Thoracic aorta (tissue), 2 donors: ENCODE measurements around the gene DNAJC1. TPM values are rescaled to one million over a fixed set of nuclear protein-coding genes. Genes with fewer than 3 reads are reported as not detected.

Experiments used
- ATAC-seq: fragments of 150-250 bp; one replicate; pipeline ENCODE4 v1.8.0; 2017; ENCODE audit warnings: low read depth; ENCODE audit not compliant: insufficient number of reproducible peaks, low FRiP score
- DNase-seq: peaks from one replicate; pipeline ENCODE4 v3.0.0-alpha.2; 2020; ENCODE audit warnings: low spot score
- H3K27ac ChIP-seq, 2 donors: fragments of 200-600 bp; sonication (generic); 1 replicate in 1 of 2; 2 replicates in 1 of 2; pipeline ENCODE4 v1.5.1; 2016; ENCODE audit warnings: mild to moderate bottlenecking in 2 of 2, moderate library complexity in 2 of 2
- H3K27me3 ChIP-seq: fragments of 200-600 bp; sonication (generic); replicated peaks from 2 replicates; pipeline ENCODE4 v1.6.0; 2016; ENCODE audit warnings: mild to moderate bottlenecking; ENCODE audit not compliant: insufficient read depth
- H3K36me3 ChIP-seq: fragments of 200-600 bp; sonication (generic); one replicate; pipeline ENCODE4 v1.5.1; 2016
- H3K4me1 ChIP-seq, 2 donors: fragments of 200-600 bp; sonication (generic); 1 replicate in 1 of 2; 2 replicates in 1 of 2; pipeline versions ENCODE4 v1.5.1 to v1.6.0; 2016; ENCODE audit warnings: low read depth in 2 of 2, mild to moderate bottlenecking in 1 of 2; ENCODE audit not compliant: control insufficient read depth in 1 of 2
- H3K4me3 ChIP-seq: fragments of 200-600 bp; sonication (generic); 2 replicates; pipeline ENCODE4 v1.5.1; 2016; ENCODE audit warnings: mild to moderate bottlenecking
- H3K9me3 ChIP-seq: fragments of 200-600 bp; sonication (generic); 2 replicates; pipeline ENCODE4 v1.5.1; 2016
- total RNA-seq, 2 donors: library from RNA; depleted of rRNA; stranded (reverse); fragments of >200 nt; gene quantifications; one replicate each; pipeline versions ENCODE4 v1.1.0 to v1.2.3, GENCODE V29; 2016
- TF ChIP-seq, protein P1 (sequence below): fragments of 200-600 bp; sonication (generic); IDR thresholded peaks from one replicate; pipeline ENCODE4 v1.5.1; 2019; ENCODE audit warnings: antibody characterized with exemption

The DNAJC1 gene
- total RNA-seq, 2 donors from 2014 or later: 63.1 to 156 TPM

- TF ChIP-seq, protein P1, sequence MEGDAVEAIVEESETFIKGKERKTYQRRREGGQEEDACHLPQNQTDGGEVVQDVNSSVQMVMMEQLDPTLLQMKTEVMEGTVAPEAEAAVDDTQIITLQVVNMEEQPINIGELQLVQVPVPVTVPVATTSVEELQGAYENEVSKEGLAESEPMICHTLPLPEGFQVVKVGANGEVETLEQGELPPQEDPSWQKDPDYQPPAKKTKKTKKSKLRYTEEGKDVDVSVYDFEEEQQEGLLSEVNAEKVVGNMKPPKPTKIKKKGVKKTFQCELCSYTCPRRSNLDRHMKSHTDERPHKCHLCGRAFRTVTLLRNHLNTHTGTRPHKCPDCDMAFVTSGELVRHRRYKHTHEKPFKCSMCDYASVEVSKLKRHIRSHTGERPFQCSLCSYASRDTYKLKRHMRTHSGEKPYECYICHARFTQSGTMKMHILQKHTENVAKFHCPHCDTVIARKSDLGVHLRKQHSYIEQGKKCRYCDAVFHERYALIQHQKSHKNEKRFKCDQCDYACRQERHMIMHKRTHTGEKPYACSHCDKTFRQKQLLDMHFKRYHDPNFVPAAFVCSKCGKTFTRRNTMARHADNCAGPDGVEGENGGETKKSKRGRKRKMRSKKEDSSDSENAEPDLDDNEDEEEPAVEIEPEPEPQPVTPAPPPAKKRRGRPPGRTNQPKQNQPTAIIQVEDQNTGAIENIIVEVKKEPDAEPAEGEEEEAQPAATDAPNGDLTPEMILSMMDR: no peak
Observed at GRCh38 chr10:21929070-21929469, 74.5 kb downstream of the DNAJC1 start.

GRCh38 chr10:21927631-21928353, 75.7 kb downstream of the DNAJC1 start:
- DNase-seq (no peak), ATAC-seq (no peak)
- Histone ChIP-seq H3K36me3 (no peaks in the 10 kb centered on the region), H3K27me3 (no peaks in the 10 kb centered on the region), H3K4me1 (peaks cover 5 to 14% of the 10 kb centered on the region in 2 donors), H3K9me3 (no peaks in the 10 kb centered on the region), H3K4me3 (no peak overlapping the region), H3K27ac (no peak overlapping the region)
- TF ChIP-seq, protein P1: no peak

More at GRCh38 chr10:21929070-21929469, 74.5 kb downstream of the DNAJC1 start:
- H3K27me3 ChIP-seq: no peaks in the 10 kb centered on the region
- no peaks in the 10 kb centered on the region for H3K36me3 ChIP-seq
- ATAC-seq (no peak), DNase-seq (no peak)
- H3K4me3 ChIP-seq: no peak overlapping the region
- H3K9me3 ChIP-seq: no peaks in the 10 kb centered on the region
- no peak overlapping the region for H3K27ac ChIP-seq
- peaks cover 5 to 14% of the 10 kb centered on the region in 2 donors for H3K4me1 ChIP-seq

DNA sequence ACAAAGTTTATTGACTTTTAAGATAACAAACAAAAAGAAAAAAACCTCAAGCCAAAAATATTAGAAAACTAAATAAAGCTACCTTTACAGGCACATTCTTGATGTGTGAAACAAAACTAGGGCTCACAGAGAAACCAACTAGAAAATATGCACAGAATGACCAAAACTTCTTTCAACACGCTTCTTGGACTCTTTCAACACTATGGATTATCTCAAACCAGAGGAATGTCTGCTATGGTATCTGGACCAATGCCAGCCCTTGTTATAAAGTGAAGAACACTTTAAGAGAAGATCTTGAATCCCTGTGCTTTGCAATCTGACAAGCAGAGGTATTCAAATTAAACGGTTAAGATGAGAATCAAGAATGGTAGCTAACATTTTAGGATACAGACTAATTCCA, 76.6 kb downstream of the DNAJC1 start:
- TF ChIP-seq, protein P1: no peak

GRCh38 chr10:21926358-21926925, 77.1 kb downstream of the DNAJC1 start:
- no peak overlapping the region for H3K27ac ChIP-seq
- TF ChIP-seq, protein P1: no peak
- DNase-seq (no peak), ATAC-seq (no peak)
- H3K36me3 ChIP-seq: no peaks in the 10 kb centered on the region
- no peak overlapping the region for H3K4me3 ChIP-seq
- H3K9me3 ChIP-seq: no peaks in the 10 kb centered on the region
- peaks cover 5 to 10% of the 10 kb centered on the region in 2 donors for H3K4me1 ChIP-seq
- H3K27me3 ChIP-seq: no peaks in the 10 kb centered on the region

More for the DNA sequence above, 76.6 kb downstream of the DNAJC1 start:
- H3K9me3 ChIP-seq: no peaks in the 10 kb centered on the region
- no peak overlapping the region for H3K4me3 ChIP-seq
- ATAC-seq (no peak), DNase-seq (no peak)
- H3K36me3 ChIP-seq: no peaks in the 10 kb centered on the region
- H3K27ac ChIP-seq: no peak overlapping the region
- no peaks in the 10 kb centered on the region for H3K27me3 ChIP-seq
- H3K4me1 ChIP-seq: peaks cover 5 to 10% of the 10 kb centered on the region in 2 donors

DNA sequence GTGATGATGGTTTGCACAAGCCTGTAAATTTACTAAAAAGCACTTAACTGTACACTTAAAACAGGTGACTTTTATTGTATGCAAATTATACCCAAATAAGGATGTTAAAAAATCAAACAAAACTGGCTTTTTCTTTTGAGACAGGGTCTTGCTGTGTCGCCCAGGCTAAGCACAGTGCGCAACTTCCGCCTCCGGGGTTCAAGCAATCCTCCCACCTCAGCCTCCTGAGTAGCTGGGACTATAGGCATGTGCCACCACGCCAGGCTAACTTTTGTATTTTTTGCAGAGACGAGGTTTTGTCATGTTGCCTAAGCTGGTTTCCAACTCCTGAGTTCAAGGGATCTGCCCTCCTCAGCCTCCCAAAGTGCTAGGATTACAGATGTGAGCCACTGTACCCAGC, 77.7 kb downstream of the DNAJC1 start:
- no peaks in the 10 kb centered on the region for H3K9me3 ChIP-seq
- no peak overlapping the region for H3K4me3 ChIP-seq
- no peak overlapping the region for H3K27ac ChIP-seq
- H3K27me3 ChIP-seq: no peaks in the 10 kb centered on the region
- ATAC-seq: no peak
- TF ChIP-seq, protein P1: no peak
- H3K4me1 ChIP-seq: peaks cover 5 to 10% of the 10 kb centered on the region in 2 donors
- DNase-seq: no peak
- H3K36me3 ChIP-seq: no peaks in the 10 kb centered on the region
